Activated CD4-positive, CD25-positive, alpha-beta regulatory T cell treated with anti-CD3 and anti-CD28 coated beads, Interleukin-2, amount 50 U/mL, for 24 hours (primary cell): ENCODE measurements around the gene PHACTR3.

Source experiments
- ATAC-seq, 2 donors: fragments of 150-1000 bp; cut with Tn5 transposase; one replicate each; pipeline ENCODE4 v1.10.0; 2021; ENCODE audit warnings: mild to moderate bottlenecking in 1 of 2, moderate library complexity in 1 of 2

PHACTR3 gene

DNA sequence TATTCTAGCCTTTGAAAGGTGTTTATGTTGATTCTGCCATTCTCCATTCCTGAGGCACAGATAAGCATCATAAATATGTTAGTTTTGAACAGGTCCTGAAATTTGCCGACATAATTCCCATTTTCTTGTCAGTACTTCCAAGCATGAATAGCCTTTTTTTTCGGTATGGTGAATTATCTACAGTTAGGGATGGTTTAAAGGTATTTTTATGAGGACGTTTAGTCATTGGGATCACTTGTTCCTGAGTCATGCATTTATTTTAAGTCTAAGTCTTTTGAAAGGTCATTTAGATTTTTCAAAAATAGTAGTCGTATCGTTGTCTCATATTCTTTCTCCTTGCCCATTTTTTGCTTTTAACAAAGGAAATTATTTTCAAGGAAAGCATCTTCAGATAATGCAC lies 98.7 kb downstream of the PHACTR3 start:
- ATAC-seq, result no peak

DNA sequence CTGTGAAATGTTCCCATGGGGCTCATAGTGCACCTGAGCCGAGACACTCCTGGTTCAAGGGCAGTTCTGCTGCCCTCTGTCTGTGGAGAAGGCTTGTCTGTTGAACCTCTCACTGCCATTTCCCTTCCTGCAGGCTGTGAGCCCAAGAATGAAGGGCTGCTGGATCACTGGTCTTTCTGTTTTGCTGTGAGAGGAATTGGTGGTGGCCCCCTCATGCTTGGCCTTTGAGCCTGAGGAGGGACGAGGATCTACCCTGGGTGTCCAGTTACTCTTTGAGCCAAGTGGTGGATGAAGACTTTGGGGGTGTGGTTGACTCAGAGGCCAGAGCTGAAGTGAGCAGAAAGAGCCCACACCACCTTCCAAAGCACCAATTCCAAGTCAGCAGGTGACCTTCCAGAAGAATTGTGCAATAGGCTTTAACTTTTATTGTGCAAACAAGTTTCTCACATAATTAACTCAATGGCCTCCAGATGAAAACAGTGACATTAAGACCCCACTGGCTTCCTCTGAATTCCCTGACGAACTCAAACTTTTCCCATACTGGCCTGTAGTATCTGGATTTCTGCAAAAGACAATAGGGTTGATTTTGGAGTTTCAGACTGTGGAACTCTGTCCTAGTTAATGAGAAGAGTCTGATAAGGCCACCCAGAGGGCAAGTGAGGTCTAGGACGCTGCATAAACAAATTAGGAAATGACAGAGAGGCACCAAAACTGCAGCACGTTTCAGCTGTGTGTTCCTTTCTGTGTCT lies 101.5 kb downstream of the PHACTR3 start:
- ATAC-seq, result no peak

DNA sequence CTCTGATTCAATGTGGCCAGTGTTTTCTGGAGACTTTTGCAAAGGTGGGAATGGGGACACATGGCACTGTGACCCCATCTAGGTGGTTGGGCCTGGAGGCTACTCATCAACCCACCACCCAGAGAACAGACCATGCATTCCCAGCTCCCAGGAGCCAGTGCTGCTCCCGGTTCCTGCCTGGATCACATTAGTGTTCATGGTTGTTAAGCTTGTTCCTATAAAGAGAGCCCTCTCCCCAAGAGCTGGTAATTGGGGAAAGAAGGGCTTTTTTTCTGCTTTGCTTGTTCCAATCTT lies 102.0 kb downstream of the PHACTR3 start:
- ATAC-seq, result no peak

DNA sequence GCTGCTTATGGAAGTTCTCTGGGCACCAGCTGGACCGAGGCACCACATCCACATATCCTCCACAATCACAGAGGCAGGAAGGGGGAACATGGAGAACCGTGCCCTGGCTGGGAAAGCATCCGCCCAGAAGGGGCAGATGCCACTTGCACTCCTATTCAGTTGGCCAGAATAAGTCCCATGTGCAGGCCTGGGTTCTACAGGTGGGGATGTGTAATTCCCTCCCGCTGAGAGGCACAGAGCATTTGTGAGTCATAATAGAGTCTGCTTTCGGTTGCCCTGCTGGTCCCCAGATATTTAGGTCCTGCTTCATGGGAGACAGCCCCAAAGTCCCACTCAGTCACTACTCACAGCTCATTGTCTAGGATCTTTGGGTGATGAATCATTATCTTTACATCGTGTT lies 104.0 kb downstream of the PHACTR3 start:
- ATAC-seq, result no peak

DNA sequence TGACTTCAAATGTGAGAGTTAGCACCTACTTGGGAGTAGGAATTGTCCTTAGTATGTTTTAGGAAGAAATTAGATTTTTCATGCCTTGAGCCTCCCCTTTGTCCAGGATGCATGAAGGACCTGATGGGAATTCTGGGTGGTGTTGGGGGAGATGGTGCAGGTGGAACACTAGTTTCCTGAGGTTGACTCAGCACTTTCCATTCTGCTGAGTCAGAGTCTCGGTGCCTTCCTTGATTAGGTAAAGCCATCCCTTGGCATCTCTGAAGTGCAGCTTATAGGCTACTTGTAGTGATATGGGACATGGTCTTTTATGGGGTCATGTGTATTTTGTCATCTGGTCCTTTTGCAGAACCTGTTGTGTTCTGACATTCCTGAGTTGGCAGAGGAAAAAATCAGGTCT lies 105.3 kb downstream of the PHACTR3 start:
- ATAC-seq, result no peak

DNA sequence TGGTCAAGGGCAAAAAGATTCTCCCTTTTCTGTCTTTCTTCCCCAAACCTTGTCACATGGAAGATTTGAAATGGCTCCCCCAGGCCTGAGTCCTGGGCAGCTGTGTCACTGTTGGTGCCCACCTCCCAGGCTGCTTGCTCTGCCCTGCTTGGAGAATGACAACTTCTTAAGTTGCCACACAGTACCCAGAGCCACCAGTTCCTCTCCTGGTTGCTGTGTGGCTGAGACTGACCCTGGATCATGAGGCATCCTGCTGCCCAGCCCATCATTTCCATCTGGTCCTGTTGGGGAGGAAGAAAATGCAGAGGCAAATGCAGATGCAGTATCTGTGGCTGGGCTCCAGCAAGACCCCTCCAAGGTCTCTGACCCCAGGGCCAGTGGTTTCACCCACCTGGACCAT lies 113.7 kb downstream of the PHACTR3 start:
- ATAC-seq, result no peak

DNA sequence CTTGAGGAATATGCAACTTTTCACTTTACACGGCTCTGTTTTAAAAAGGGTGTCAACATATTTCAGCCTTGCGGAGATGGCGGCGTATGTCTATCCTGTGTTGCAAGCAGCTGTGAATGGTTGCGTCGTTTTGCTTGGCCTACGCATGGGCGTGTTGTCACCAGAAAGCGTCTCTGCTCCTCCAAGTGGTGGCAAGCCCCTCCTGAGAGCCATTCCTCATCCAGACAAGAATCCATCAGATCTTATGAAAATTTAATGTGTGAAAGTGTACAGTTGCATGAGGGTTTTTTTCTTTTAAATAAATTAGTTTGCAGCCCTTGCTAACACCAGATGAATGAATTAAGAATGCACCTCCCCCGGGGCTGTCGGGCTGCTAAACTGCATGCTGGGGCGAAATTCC lies 114.4 kb downstream of the PHACTR3 start:
- no peak for ATAC-seq

DNA sequence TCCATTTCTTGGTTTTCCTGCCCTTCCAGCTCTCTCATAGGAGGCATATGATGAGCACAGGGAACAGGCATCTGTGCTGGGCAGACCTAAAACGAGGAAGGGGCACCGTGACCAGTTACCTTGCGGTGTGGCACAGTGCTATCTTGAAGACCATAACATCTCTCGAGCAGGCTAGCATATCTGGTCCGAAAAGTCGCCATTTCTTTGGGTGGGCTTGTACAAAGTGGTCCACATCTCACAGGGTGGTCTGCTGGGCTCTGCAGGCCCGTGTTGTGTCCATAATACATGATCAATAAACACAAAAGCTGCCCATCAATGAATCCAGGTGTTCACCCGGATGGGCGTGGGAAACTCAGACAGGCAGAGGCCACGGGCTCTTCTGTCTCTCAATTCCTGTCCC lies 115.7 kb downstream of the PHACTR3 start:
- no peak for ATAC-seq

DNA sequence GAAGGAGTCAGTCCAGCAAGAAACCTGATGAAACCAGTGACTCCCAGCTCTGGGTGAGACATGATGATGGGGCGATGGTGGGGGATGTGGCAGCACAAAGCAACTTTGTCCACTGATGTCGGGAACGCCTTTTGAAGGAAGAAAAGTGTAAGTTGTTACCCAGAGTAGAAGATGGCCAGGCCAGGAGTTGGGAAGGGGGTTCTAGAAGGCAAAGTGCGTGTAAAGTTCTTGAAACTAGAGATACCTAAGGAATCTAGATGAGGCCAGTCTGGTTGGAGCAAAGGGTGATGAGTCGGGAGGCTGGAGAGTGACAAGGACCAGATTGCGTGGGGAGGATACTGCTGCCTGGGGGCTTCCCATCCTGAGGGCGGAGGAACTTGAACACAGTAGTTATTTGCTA lies 117.0 kb downstream of the PHACTR3 start:
- no peak for ATAC-seq

DNA sequence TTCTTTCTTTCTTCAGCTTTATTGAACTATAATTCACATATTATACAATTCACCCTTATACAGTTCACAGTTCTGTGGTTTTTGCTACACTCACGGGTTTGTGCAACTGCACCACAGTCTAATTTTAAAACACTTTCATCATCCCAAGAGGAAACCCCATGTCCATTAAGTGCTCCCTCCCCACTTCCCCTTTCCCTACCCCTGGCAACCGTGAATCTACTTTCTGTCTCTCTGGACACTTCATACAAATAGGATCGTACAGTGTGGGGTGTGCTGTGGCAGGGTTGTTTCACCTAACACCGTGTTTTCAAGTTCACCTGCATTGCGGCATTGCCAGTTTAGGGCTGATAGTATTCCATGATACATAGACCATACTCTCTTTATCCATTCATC lies 118.8 kb downstream of the PHACTR3 start:
- no peak for ATAC-seq

DNA sequence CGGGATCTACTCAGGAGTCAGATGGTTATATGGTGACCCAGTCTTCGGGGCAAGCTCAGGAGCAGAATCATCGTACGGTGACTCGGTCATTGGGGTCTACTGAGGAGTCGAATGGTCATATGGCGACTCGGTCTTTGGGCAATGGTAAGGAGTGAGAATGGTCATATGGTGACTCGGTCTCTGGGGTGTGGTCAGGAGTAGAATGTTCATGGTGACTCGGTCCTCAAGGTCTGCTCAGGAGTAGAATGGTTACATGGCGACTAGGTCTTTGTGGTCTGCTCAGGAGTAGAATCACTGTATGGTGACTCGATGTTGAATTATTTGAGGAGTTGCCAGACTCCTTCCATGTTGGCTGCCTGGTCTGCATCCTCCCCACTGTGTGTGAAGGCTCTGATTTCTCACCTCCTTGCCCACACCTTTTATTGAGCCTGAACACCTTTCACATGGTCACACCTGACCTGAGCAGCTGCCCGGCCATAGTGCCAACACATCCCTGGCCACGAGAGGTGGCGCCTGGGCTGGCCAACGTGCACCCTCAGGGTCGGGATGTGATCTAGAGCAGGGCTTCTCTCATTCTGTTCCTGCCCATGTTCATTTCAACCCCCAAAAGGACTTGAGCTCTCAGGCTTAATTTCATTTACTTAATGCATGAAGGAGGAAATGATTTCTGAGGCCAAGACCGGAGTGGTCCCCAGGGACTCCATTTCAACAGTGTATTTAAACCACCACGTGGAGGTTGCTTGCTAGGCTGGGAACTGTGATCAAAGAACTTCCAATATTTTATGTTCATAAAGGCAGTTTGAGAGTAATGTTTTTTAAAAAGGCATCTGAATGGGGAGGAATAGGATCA lies 119.5 kb downstream of the PHACTR3 start:
- ATAC-seq, result no peak

DNA sequence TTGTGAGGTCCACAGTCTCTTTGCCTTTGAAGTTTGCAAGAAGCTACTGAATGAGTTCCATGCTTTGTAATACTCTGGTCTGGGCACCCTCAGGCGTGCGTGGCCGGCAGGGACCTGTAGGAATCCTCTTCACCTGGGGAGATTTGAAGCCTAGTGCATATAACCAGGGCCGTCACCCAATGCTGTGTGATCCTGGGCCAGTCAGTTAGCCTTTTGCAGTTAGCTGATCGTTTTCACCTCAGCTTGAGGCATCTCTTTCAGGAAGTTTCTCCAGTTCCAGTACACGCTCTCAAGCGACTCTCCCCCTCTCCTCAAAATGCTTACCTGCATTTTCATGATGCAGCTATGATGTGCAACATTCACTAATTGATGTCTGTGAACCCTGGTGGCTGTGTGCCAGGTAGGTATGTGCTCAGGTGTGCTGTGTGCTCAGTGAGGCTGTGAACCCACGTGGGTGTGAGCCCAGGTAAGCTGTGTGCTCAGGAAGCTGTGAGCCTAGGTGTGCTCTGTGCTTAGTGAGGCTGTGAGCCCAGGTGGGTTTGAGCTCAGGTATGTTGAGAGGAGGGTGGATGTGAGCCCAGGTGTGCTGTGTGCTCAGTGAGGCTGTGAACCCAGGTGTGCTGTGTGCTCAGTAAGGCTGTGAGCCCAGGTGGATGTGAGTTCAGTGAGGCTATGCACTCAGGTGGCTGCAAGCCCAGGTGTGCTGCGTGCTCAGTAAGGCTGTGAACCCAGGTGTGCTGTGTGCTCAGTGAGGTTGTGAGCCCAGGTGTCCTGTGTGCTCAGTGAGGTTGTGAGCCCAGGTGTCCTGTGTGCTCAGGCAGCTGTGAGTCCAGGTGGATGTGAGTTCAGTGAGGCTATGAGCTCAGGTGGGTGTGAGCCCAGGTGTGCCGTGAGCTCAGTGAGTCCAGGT lies 120.4 kb downstream of the PHACTR3 start:
- no peak for ATAC-seq

DNA sequence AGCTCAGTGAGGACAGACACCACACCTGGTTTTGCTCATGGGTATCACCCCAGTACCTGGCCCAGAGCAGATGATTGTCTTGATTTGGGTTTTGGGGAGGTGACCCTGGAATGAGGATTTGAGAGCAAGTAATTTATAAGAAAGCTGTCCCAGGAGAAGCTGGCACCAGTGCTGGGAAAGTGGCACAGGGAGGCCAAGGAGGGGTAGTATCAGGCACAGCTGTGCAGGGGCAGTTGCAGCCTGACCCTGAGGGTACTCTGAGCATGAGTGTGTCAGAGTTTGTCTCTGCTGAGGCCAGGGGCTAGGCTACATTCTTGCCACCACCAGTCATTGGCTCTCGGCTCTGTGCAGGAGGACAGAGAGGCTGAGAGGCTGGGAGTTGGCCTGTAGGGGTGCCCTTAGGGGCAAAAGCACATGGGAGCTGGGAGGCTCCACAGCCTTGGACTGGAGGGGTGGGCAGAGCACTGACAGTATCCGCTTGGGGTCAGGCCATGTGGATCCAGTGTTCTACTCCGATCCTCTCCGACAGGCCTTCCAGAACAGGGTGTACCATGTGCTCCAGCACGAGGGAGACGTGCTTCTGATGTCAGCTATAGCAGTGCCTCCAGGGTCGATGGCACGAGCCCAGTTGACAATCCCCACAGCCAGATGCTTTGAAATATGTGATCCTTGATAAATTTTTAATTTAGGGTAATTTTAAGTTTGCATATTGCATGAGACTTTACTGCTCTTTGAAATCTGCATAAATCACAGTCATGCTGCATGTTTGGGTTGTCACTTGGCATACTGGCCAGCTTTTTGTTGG lies 121.3 kb downstream of the PHACTR3 start:
- ATAC-seq, result no peak

DNA sequence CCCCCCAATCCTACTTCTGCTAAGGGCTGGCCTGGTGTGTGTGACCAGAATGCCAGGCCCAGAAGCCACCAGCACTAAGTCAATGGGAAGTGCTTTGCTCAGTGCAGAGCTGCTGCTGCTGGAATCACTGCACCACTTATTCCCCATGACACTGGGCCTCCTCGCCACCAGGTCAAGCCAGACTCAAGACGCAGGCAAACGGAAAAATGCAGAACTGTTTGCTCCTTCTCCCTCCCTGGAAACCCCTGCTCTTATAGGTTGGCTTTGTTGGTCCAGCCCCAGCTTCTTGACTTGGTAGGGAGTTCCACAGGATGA lies 121.9 kb downstream of the PHACTR3 start:
- ATAC-seq, result no peak

DNA sequence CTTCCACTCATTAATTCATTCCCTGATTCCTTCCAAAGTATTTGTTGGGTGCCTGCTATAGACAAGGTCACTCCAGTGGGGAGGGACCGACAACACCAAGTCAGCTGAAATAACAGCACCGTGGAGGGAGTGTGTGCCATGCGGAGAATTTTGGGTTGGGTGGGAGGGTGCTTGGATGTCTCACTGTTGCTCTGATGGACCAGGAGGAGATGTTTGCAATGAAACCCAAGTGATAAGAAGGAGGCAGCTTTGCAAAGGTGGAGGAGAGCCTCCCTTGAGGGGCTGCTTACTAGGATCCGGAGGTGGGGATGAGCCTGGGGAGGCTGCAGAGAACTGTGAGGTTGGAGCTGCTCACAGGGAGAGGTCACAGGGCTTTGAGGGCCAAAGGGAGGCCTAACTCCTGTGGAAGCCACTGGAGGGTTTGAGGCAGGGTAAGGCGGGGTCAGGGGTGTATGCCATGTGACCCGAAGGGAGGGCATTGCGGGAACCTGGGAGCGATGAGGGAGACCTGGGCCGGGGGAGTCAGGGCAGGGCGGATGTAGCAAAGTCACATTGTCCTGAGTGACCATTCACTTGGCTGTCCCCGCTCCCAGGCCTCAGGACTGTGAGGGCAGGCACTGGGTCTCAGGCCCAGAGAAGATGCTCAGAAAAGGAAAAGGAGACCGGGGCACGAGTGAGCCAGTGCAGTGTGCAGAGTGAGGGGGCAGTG lies 124.5 kb downstream of the PHACTR3 start:
- no peak for ATAC-seq

DNA sequence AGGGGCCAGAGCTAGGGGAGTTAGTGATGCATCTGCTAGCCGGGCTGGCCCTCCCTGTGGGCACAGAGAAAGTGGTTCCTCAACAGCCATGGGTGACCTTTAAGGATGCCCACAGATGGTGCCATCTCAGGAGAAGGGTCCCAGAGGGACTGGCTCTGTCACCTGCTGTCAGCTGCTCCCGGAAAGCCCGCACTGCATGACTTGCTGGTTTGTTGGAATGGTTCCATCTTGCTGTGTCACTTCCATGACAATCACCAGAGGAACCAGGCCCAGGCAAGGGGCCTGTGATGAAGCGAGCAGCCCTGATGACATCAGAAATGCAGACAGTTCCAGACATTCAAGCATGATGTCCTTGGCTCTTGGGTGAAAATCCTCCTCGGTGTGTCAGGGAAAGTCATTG lies 125.2 kb downstream of the PHACTR3 start:
- ATAC-seq, result no peak

DNA sequence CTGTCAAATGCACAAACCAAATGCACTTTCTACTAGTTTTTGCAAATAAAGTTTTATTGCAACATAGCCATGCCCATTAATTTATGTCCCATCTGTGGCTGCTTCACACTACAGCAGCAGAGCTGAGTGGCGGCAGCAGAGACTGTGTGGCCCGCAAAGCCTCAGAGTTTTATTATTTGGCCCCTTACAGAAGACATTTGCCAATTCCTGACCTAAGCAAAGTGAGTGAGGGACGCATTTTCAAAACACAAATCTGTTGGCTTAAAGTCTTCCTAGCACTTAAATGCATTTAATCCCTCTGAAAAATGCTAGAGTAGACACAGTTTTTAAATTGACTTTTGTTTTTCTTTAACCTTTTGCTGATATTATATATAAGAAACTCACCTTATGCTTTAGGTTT lies 126.4 kb downstream of the PHACTR3 start:
- ATAC-seq, result no peak

DNA sequence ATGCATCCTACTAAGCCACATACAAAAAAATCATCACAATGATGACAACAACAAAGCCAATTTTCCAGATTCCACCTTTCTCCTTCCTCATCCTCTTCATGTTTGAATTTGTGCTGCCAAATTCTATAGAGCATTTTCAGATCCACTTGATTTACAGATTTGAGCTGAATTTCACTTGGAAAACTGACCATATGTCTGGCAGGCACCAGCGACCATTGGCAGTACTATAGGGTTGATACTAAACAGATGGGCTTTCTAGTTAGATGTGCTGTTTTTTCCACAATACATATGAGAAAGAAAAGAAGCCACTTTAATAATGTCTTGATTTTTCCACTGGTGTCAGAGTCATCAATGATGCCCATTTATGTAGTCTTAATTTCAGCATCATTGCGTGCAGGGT lies 127.0 kb downstream of the PHACTR3 start:
- ATAC-seq, result no peak

DNA sequence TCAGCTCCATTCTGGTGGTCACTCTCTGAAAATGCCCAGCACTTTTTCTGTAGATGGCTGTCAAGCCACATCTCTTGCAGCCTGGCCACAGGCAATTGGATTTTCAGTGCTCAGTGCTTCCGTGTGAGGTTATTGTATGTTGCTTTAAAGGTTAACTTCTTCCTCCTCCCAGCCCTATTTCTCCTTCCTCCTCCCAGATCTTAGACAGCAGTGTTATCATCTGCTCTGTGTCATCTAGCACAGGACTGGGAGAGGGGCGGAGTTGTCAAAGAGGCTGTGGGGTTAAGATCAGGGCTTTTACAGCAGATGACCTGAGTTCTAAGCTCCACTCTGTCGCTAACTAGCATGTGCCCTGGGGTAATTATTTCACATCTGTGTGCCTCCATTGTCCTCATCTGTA lies 129.0 kb downstream of the PHACTR3 start:
- ATAC-seq, result no peak

DNA sequence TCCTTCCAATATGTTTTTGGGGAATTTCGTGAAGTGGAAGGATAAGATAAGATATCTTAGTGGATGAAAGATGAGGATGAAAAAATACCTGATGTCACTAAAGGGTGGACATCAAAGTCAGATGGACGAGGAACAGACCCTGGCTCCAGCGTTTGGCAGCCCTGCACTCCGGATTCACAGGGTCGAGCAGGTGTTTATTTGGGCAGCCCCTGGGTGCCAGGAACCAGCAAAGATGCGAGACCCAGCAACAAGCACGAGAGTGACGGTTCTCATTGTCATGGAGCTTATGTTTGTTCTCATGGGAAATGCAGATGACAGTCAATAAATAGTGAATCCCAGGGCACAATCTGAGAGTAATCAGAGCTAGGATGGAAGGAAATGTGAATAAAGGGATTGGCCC lies 131.1 kb downstream of the PHACTR3 start:
- no peak for ATAC-seq

DNA sequence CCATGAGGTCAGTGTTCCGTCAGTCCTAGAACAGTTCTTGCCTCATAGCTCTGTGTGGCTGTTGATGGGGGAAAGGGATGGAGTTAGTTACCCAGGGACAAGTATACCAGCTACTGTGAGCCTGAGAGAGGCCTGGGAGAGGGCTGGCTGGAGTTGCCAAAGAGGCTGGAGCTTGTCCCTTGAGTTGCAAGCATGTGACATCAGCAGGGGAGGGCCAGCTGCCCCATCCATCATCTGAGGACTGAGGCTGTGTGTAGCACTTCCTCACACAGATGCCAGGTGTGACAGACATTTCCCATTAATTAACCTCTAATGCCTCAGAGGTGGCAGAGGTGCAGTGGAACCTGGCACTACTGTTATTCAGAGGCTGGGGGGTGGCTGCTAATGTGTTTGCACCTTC lies 131.6 kb downstream of the PHACTR3 start:
- no peak for ATAC-seq

DNA sequence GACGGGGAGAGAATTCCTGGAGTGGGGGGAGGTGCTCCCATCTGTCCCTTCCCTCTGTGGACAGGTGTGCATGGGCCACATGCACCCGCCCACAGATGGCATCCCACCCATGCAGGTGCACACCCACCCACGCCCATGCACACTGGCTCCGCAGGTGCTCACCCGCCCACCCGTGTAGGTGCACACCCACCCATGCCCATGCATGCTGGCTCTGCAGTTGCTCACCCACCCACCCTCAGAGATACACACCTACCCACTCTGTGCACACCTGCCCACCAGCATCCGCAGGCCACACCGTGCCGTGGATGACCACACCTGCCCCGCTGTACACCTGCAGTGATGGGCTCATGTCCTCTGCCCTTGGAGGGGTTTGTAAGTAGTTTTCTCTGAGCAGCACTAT lies 132.0 kb downstream of the PHACTR3 start:
- no peak for ATAC-seq
